GM11168 (cell line): ENCODE data around the gene ENTREP1.

Experiments used
- in situ Hi-C: fragments of 300-500 bp; cut with MboI; formaldehyde crosslinking; loops from one replicate; pipeline ENCODE4 v1.12.0; 2022; ENCODE audit warnings: low sequenced_read_pairs; ENCODE audit not compliant: unreplicated experiment

Gene ENTREP1

DNA sequence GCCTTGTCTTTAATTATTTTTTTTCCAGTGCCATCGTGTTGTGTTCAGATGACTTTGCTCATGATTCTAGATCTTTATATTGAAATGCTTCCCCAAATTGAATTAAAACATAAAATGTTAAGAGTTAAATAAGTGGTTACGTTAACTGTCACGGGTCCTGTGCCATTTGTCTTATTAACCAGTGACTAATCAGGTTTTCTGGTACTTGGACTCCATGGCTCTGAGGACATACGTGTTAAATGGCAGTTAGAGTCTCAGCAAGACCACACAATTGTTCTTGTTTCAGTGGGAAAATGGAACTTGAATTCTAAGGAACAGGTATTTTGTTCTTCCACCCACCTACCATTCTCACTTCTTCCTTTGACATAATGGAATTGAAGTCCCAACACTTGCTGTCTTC, 32.8 kb downstream of the ENTREP1 start:
- in situ Hi-C loops: no loop called here

GRCh38 chr9:69363191-69363590, 38.2 kb downstream of the ENTREP1 start:
- in situ Hi-C loops: no loop called here

- in situ Hi-C loops: no loop called here
Measured at GRCh38 chr9:69364510-69365150, 39.6 kb downstream of the ENTREP1 start.

DNA sequence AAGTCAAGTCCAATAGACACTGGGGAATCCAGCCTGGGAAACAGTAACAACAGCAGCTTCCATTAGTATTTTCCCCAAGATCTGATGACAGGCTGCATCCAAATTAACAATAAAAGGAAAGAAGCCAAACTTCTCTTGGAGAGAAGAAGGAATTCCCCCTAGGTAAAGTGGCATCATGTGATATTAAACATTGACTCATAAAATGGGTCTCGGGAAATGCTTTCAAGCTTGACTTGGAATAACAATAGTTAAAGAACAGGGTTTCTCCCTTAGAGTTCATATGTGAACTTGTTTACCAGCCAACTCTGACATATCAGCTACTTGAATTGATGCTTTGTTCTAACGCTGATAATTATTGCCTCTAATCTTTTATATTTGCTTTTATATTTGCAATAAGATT, 45.4 kb downstream of the ENTREP1 start:
- in situ Hi-C loops: no loop called here

DNA sequence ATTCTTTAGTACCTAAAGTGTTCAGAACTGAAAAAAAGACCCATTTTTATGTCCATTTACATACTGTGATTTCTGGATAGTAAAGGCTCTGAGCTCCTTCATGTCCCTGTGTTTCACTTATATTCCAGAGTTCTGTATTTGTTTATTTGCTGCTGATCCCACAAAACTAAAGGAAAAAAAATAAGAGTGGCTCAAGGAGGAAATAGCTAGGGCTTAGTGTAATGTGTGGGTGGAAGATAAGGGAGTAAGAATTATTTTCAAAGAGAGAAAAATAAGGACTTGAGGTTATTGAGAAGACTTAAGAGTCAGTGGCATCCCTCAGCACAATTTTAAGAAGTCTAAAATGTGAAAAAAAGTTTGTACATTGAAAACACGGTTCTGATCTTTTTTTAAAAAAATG, 46.0 kb downstream of the ENTREP1 start:
- in situ Hi-C loops: no loop called here

- in situ Hi-C loops: no loop called here
Measured at GRCh38 chr9:69376651-69377050, 51.6 kb downstream of the ENTREP1 start.

DNA sequence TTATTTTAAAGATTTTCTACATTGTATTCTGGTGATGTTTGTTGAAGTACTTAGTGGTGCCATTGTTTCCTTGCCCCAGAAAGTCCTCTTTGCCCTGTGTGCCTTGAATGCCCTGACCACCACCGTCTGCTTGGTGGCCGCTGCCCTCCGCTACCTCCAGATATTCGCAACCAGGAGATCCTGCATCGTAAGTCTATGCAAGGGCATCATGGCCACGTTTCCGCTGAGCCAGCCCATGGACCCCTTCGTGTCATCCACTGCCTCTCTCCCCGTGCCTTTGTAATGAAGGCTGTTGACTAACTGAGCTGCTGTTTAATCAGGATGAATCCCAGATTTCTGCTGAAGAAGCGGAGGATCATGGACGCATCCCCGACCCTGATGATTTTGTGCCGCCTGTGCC, 52.3 kb downstream of the ENTREP1 start:
- in situ Hi-C loops: no loop called here

DNA sequence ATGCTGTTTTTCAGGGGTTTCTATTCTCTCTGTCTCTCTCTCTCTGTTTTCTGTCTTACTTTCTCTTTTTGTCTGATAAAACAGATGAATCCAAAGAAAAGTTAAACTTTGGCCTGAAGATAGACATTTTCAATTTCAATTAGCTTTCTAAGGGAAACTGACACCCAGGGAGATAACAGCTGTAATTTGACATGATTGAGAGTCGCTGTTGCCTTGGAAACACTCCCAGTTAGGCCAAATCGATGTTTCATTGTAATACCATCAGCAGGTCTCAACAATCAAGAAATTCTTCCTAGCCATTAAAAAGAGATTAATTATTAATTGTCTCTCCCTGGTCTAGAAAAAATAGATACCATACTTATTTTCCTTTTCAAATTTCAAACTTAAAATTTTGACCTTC, 53.0 kb downstream of the ENTREP1 start:
- in situ Hi-C loops: no loop called here

GRCh38 chr9:69379270-69379982, 54.4 kb downstream of the ENTREP1 start:
- in situ Hi-C loops: no loop called here

- in situ Hi-C loops: no loop called here
Measured at GRCh38 chr9:69380301-69380700, 55.3 kb downstream of the ENTREP1 start.

GRCh38 chr9:69380811-69381210, 55.8 kb downstream of the ENTREP1 start:
- in situ Hi-C loops: no loop called here

DNA sequence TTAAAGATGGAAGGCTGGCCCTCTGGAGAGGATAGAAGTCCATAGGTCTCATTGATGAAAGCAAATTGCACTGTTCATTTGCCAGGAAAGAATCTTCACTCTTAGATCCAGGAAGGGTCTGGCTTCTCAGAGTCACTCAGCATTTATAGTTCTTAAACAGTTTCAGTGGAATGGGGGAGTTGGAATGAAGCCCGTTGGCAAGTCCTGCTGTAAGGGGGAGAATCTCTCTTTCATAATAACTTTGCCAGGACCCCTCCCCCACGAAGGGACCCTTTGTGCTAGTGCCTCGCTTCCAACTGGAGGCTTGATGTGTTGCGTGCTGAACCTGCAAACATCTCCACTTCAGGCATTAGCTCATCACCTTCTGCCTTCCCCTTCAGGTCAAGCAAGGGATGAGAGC, 57.1 kb downstream of the ENTREP1 start:
- in situ Hi-C loops: no loop called here

DNA sequence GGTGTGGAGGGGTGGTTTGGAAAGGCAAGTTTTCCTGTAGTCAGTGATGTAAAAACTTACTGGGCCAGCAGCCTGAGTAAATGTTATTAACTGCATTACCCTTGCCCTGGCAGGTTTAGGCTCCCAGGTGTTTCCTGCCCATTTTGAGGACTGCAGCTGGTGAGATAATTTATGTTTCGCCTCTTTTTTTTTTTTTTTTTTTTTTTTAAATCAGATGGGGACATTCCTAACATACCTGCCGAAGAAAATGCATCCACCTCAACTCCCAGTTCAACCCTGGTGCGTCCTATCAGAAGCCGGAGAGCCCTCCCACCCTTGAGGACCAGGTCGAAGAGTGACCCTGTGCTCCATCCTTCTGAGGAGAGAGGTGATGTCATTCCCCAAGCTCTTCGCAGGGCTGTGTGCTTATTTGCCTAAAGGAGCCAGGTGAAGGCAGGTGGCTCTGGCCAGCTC, 60.6 kb downstream of the ENTREP1 start:
- in situ Hi-C loops: no loop called here

- in situ Hi-C loops: no loop called here
Measured at GRCh38 chr9:69386651-69387050, 61.6 kb downstream of the ENTREP1 start.

DNA sequence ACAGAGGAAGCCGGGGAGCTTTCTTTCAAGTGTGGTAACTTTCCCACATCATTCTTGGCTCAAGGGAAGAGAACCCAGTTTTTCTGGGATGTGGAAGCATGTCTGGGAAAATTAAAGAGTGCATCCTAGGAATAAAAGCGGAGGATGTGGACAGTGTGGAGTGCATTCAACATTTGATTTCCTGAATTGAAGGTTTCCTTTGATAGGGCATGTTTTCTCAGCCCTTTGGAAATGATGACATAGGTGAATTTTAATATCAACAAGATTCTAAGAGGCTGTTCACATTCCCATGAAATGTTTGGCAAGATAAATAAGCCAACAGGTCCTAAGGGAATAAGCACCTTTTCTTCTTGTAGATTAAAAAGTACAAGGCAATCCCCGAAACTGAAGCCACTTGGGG, 63.6 kb downstream of the ENTREP1 start:
- in situ Hi-C loops: no loop called here

DNA sequence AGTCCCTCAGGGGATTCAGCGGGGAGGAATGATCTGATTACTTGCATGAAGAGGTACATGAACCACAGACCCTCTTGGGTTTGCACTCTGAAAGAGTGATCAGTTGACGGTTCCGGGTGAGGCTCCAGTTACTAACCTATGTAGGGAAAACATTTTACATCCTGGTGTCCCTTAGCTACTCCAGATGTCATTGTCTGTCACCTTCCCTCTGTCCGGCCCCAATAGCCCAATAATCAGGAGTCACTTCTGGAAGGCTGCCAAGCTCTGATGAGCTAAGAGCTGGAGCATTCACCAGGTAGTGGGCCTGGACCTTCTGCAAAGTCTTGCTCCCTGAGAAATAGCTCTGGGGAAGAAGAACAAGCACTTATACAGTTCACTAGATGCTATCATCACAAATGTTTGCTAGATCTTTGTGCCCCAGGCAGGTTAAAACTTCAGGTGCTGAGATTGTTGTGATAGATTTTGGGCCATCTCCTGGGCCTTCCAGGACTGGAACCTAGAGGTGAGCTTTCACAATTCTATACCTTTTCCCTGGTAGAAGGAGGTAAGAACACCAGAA, 64.5 kb downstream of the ENTREP1 start:
- in situ Hi-C loops: no loop called here

GRCh38 chr9:69391487-69391886, 66.5 kb downstream of the ENTREP1 start:
- in situ Hi-C loops: no loop called here

DNA sequence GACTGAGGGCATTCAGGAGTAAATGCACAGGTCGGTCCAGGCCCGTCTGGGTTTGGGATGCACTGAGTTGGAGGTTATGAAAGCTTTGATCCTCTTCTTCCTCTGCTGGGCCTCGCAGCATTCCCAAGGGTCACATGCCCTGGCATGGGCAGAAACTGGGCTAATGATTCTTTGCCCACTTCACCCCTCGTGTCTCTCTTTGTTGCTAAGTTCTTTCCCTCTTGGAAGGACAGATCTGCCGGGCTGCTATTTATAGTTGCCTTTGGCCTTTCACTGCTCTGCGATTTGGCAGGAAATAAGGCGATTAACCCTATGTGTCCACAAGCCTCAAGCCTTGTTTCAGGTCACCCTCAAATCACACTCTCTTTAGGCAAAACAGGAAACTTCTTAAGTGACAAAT, 66.9 kb downstream of the ENTREP1 start:
- in situ Hi-C loops: no loop called here

DNA sequence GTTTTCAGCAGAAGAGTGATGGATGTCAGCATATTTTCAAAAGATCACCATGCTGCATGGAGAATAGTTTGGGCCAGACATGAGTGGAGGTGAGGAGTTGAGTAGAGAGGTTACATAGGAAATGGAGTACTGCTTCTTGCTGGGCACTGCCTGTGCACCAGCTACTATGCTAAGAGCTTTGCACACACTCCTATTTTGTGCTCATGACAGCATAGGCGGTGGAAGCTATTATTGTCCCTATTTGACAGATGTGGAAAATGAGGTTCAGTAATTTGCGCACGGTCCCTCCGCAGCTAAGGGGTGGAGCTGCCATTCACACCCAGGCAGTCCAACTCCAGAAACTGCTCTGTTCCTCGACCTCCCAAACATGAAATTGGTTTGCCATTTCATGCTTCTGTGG, 67.8 kb downstream of the ENTREP1 start:
- in situ Hi-C loops: no loop called here

GRCh38 chr9:69393425-69393824, 68.4 kb downstream of the ENTREP1 start:
- in situ Hi-C loops: no loop called here

GRCh38 chr9:69395718-69396117, 70.7 kb downstream of the ENTREP1 start:
- in situ Hi-C loops: no loop called here

- in situ Hi-C loops: no loop called here
Measured at GRCh38 chr9:69396759-69397158, 71.7 kb downstream of the ENTREP1 start.
